HG03280 (cell line): ENCODE results near the gene BUB1.
"Not testable (repeated sequence)": the region's sequence is repeated elsewhere in the genome, so short reads cannot be mapped to it uniquely, and the experiment has no call there.

Source experiments
- ATAC-seq: cut with Tn5 transposase; IDR thresholded peaks from one replicate; pipeline ENCODE4 v1.9.1; 2021; ENCODE audit warnings: mild to moderate bottlenecking, moderate library complexity; ENCODE audit not compliant: unreplicated experiment

Gene BUB1

GRCh38 chr2:110677530-110678456 is at the start of gene BUB1:
TSS of gene BUB1 (minus strand) at chr2:110678063. CDS start at chr2:110677995, 68 bp downstream.
- ATAC-seq: peak; percentile 75

GRCh38 chr2:110726285-110726684 is 48.4 kb upstream of the BUB1 start:
- ATAC-seq: no peak

GRCh38 chr2:110725859-110726258 is 48.0 kb upstream of the BUB1 start:
- ATAC-seq: no peak

GRCh38 chr2:110725370-110725769 is 47.5 kb upstream of the BUB1 start:
- no peak for ATAC-seq

GRCh38 chr2:110724820-110725219 is 47.0 kb upstream of the BUB1 start:
- ATAC-seq: no peak

GRCh38 chr2:110720547-110720946 is 42.7 kb upstream of the BUB1 start:
- ATAC-seq: no peak

- ATAC-seq: no peak
Observed at GRCh38 chr2:110718990-110719389, 41.1 kb upstream of the BUB1 start.

- ATAC-seq: no peak
Observed at GRCh38 chr2:110718382-110718781, 40.5 kb upstream of the BUB1 start.

- ATAC-seq: no peak
Observed at GRCh38 chr2:110717734-110718133, 39.9 kb upstream of the BUB1 start.

GRCh38 chr2:110716959-110717645 is 39.2 kb upstream of the BUB1 start:
- ATAC-seq: no peak

- no peak for ATAC-seq
Observed at GRCh38 chr2:110714452-110715224, 36.8 kb upstream of the BUB1 start.

- ATAC-seq: no peak
Observed at GRCh38 chr2:110713513-110714362, 35.9 kb upstream of the BUB1 start.

- no peak for ATAC-seq
Observed at GRCh38 chr2:110712737-110713136, 34.9 kb upstream of the BUB1 start.

- no peak for ATAC-seq
Observed at GRCh38 chr2:110708455-110708854, 30.6 kb upstream of the BUB1 start.

GRCh38 chr2:110707386-110707965 is 29.6 kb upstream of the BUB1 start:
- no peak for ATAC-seq

GRCh38 chr2:110702514-110703380 is 24.9 kb upstream of the BUB1 start:
- no peak for ATAC-seq

- not testable (repeated sequence) for ATAC-seq
Observed at GRCh38 chr2:110698253-110698652, 20.4 kb upstream of the BUB1 start.

- ATAC-seq: not testable (repeated sequence)
Observed at GRCh38 chr2:110695146-110695898, 17.5 kb upstream of the BUB1 start.
